AG09309 (cell line): Measurements from ENCODE around the gene C4B.
"Not testable (repeated sequence)": the region's sequence is repeated elsewhere in the genome, so short reads cannot be mapped to it uniquely, and the experiment has no call there.

Experiments used
- DNase-seq: peaks from one replicate; pipeline ENCODE4 v3.0.0-alpha.2; 2010; ENCODE audit warnings: low read depth
- H3K4me3 ChIP-seq: 2 replicates; pipeline ENCODE4 v1.5.1; 2011; ENCODE audit warnings: mild to moderate bottlenecking, low read depth, low read length, moderate library complexity; ENCODE audit not compliant: control insufficient read depth
- CTCF ChIP-seq: IDR thresholded peaks from 2 replicates; pipeline ENCODE4 v1.5.1; 2011; ENCODE audit warnings: mild to moderate bottlenecking, low read depth, low read length, inconsistent platforms; ENCODE audit not compliant: insufficient read depth, control insufficient read depth; ENCODE audit errors: missing control alignments

The C4B gene

GRCh38 chr6:31972709-31973350, 41.8 kb upstream of the C4B start:
- peak; percentile 29 for DNase-seq
- peak overlapping the region; percentile 84 for H3K4me3 ChIP-seq
- TF ChIP-seq CTCF, result no peak

GRCh38 chr6:31976065-31976464, 38.5 kb upstream of the C4B start:
- not testable (repeated sequence) for DNase-seq, H3K4me3 ChIP-seq

GRCh38 chr6:31977816-31978431, 36.7 kb upstream of the C4B start:
- DNase-seq, result no peak
- no peak overlapping the region for H3K4me3 ChIP-seq
- no peak for TF ChIP-seq CTCF

GRCh38 chr6:31978831-31979230, 35.8 kb upstream of the C4B start:
- H3K4me3 ChIP-seq, result no peak overlapping the region
- DNase-seq, result no peak
- no peak for TF ChIP-seq CTCF

- no peak for DNase-seq
- no peak overlapping the region for H3K4me3 ChIP-seq
- no peak for TF ChIP-seq CTCF
Observed at GRCh38 chr6:31979238-31979898, 35.2 kb upstream of the C4B start.

- not testable (repeated sequence) for H3K4me3 ChIP-seq, DNase-seq
Observed at GRCh38 chr6:31980195-31980876, 34.3 kb upstream of the C4B start.

- not testable (repeated sequence) for DNase-seq, H3K4me3 ChIP-seq
Observed at GRCh38 chr6:31980998-31981397, 33.6 kb upstream of the C4B start.

- DNase-seq, H3K4me3 ChIP-seq: not testable (repeated sequence)
Observed at GRCh38 chr6:31981744-31982143, 32.9 kb upstream of the C4B start, which contains the start of gene C4A. Gene C4A (plus strand): TSS chr6:31982057. CDS start chr6:31982108, 51 bp downstream.

GRCh38 chr6:31989363-31989762, 25.2 kb upstream of the C4B start:
- H3K4me3 ChIP-seq, DNase-seq: not testable (repeated sequence)

GRCh38 chr6:31994421-31994820, 20.2 kb upstream of the C4B start:
- DNase-seq, H3K4me3 ChIP-seq: not testable (repeated sequence)

- DNase-seq, H3K4me3 ChIP-seq: not testable (repeated sequence)
Observed at GRCh38 chr6:31996385-31996784, 18.2 kb upstream of the C4B start.

GRCh38 chr6:32002546-32003268, 11.9 kb upstream of the C4B start:
- DNase-seq, H3K4me3 ChIP-seq: not testable (repeated sequence)
